Dermis blood vessel endothelial cell (primary cell): ENCODE data around the gene TMEM131L. TPM values are rescaled to one million over a fixed set of nuclear protein-coding genes. Genes with fewer than 3 reads are reported as not detected.
"Not testable (repeated sequence)": the region's sequence is repeated elsewhere in the genome, so short reads cannot be mapped to it uniquely, and the experiment has no call there.

Experiments used
- DNase-seq: peaks from one replicate; pipeline ENCODE4 v3.0.0; 2010
- total RNA-seq: library from RNA; depleted of rRNA; stranded (reverse); fragments of >200 nt; gene quantifications from 2 replicates; pipeline ENCODE4 v1.2.3, GENCODE V29; 2014

TMEM131L gene
- total RNA-seq, 1 donor from 2014 or later = 16.2 TPM

DNA sequence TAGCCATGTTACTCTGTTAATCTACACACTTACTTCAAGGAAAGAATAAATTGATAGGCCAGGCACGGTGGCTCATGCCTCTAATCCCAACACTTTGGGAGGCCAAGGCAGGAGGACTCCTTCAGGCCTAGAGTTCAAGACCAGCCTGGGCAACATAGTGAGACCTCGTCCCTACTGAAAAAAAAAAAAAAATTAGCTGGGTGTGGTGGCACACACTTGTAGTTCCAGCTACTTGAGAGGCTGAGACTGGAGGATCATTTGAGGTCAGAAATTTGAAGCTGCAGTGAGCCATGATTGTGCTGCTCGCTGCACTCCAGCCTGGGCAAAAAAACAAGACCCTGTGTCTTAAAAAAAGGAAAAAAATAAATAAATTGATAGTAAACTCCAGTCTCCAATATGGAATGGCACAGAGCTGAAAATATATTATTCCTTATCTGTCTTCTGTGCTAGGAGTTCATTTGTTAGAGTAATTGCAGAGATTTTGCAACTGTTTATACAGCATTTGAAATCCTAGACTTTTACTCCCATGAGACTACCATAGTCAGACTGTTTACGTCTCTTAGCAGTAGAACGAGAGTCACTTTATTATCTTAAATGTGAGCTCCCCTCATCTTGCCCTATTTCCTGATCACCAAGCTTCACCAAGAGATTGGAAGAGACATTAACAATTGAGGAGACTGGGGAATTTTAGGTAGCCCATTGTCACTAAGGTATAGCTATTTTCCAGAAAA is 18.8 kb upstream of the TMEM131L start:
- no peak for DNase-seq

- DNase-seq = peak; percentile 5
These were observed 18.0 kb upstream of the TMEM131L start for GRCh38 chr4:153448003-153448731.

DNA sequence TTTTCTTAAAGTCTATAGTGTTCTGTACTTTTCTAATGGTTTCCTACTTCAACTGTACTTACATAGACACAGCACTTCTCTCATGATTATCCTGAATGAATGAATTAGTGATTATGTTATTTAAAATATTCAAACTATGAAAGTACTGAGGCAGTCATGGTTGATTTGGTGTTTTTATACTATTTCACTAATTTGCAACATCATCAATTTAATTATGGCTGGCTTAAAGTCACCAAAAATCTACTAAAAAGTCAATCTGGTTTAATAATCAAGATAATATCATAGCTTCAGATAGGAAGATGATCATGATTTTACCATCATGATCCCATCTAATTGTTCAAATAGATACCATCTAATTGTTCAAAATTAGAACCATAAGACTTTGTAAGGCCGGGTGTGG is 16.8 kb upstream of the TMEM131L start:
- DNase-seq = no peak

DNA sequence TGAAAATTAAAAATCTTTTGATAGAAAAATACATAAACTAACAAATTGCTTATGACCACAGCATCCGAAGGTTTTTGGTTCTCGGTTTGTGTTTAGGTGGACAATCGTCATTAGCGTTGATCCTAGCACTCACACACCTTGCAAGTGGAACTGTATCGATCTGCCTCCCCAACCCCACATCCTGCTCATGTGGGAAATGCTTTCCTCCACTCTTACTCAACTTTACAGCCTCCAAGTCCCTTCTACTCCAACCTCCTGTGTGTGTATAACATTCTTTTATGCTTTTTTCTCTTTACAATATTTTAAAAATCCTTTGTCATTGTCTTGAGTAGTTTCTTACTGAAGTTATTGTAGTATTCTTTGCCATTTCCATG is 15.6 kb upstream of the TMEM131L start:
- DNase-seq = no peak

- not testable (repeated sequence) for DNase-seq
These were observed 15.0 kb upstream of the TMEM131L start for GRCh38 chr4:153451145-153451544.

GRCh38 chr4:153451911-153452657 is 14.1 kb upstream of the TMEM131L start:
- no peak for DNase-seq

DNA sequence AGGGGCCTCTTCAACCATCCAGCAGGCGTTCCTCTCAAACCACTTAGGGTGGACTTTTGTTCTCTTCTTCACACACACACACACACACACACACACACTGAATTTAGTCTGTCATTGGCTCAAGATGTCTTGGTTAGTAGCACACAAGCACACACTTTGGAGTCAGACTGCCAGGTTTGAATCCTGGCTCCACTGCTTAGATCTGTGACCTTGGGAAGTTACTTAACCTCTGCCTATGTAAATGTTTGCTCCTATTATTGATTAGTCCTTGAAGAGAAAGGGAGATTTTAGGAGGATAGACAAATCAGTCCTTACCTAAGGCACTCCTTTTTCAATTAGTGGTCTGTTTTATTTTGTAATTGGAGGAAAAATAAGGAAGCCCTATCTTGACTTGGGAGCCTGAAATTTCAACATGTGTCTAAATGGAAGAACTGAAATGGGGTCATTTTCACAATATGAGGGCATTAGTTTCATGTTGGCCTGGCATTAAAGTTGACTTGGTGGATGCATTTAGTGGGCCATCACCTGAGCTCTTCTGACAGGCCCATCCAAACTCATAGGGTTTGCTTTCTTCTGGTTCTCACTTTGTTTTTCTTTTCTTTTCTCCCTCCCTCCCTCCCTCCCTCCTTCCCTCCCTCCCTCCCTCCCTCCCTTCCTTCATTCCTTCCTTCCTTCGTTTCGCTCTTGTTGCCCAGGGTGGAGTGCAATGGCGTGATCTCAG is 13.3 kb upstream of the TMEM131L start:
- no peak for DNase-seq

DNA sequence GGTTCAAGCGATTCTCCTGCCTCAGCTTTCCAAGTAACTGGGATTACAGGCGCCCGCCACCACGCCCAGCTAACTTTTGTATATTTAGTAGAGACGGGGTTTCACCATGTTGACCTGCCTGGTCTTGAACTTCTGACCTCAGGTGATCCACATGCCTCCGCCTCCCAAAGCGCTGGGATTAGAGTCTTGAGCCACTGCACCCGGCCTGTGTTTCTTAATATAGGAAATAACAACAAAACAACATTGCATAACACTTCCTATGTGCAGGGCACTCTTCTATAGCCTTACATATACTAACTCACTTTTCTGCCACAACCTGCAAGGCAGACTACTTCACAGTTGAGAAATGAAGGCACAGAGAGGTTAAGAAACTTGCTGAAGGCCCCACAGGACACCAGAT is 12.8 kb upstream of the TMEM131L start:
- no peak for DNase-seq

GRCh38 chr4:153458969-153459368 is 7.2 kb upstream of the TMEM131L start:
- no peak for DNase-seq

DNA sequence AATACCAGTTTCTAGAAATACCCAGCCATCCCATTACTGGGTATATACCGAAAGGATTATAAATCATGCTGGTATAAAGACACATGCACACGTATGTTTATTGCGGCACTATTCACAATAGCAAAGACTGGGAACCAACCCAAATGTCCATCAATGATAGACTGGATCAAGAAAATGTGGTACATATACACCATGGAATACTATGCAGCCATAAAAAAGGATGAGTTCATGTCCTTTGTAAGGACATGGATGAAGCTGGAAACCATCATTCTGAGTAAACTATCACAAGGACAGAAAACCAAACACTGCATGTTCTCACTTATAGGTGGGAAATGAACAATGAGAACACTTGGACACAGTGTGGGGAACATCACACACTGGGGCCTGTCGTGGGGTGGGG is 4.6 kb upstream of the TMEM131L start:
- DNase-seq = not testable (repeated sequence)

DNA sequence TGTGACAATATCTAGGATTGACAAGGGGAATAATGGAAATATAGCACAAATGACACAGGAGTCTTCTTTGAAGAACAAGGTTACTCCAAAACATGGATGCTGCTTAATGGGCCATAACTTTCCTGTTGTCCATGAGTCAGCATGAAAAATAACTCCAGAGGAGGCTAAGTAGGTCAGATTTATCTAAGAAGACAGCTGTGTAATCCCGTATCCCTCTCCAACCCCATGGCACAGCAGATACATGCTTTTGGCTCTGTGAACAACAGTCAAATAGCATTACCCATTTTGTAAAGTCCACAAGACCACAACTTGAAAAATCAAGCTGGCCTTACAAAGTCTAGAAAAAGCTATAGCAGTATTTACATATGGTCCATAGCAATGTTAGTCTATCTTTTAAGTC is 2.1 kb upstream of the TMEM131L start:
- DNase-seq = peak; percentile 25

DNA sequence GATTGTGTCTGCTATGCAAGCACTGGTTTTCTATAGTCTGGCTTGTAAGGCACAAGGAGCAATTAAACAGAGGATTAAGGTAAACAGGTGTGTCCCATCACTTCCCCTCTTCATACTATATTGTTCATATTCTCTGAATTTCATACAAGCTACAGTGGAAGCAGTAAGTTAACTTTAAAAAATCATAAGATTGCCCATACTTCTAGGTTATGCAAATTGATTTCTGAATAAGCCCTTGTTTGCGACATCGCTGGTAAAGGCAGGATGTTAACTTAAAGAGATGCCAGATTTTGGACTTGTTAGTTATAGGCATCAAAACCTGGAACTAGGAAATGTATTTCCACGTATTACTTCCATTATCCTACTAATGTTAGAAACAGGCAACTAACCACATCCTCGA is 1.0 kb upstream of the TMEM131L start:
- no peak for DNase-seq

GRCh38 chr4:153465615-153466080 is 512 bp upstream of the TMEM131L start:
- peak; percentile 72 for DNase-seq

DNA sequence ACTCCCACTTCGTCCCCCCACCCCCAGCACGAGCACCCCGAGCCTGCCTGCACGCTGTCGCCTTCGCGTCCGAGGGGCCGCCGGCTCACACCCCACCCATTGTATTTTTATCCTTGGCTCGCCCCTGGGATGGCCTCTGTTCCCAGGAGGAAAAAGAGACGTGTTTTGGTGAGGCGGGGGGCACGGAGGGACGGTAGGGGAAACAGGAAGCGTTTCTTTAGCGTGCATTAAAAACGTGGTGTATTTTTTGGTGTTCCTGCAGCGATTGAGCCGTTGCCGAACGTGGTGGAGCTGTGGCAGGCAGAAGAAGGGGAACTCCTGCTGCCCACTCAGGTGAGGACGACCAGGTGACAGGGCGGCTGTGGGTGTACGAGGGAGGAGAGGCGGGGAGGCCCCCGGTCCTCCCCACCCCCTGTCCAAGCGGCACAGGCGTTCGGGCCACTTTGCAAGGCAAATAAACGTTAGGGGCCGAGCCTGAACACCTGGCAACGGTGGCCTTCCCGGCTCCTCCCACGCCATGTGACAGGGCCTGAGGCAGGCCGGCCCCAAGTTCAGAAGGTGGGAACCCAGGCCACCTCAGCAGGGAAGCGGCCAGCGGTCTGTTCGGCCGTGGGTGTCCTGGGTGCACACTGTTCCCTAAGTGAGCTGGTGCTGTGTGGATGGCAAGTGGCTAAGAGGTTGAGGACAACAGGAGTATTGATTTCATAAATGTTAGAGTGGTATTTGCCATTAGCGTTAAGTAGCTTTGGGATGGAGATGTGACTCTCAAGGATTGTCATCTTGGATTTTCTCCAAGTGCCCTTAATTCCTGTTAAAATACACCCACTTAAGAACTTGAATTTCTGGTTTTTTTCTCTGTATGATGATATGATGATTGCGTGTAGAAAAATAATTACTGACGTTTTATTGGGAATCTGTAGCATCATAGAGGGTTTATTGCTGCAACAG is 1.1 kb downstream of the TMEM131L start:
- peak; percentile 38 for DNase-seq

DNA sequence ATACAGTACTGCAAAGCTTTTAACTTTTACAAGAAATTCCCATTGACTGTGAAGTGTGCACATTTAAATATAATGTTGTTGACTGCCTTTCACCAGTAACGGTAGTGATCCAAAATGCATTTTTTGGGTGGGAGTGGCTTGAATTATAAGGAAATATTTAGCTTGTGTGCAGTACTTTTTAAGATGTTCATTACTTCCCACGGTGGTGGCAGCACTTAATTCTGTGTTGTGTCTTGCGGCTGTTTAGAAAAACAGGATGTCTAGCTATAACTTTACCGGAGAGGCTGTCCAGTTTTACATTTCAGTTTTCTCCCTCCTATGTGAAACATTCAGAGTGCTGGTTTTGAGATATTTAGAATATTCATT is 1.7 kb downstream of the TMEM131L start:
- peak; percentile 11 for DNase-seq

DNA sequence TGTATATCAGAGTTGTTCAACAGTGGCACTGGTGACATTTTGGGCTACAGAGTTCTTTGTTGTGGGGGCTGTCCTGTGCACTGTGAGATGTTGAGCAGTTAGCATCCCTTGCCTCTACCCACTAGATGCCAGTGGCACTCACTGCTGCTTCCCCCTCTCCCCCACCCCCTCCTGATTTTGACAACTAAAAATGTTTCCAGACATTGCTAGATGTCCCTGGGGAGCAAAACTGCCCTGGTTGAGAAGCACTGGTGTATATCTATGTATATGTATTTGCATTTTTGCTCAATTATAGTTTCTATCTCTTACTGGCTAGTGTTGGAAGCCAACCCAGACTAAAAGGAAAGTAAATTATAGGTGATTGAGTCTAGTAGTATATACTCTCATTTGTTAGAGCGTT is 2.4 kb downstream of the TMEM131L start:
- no peak for DNase-seq

DNA sequence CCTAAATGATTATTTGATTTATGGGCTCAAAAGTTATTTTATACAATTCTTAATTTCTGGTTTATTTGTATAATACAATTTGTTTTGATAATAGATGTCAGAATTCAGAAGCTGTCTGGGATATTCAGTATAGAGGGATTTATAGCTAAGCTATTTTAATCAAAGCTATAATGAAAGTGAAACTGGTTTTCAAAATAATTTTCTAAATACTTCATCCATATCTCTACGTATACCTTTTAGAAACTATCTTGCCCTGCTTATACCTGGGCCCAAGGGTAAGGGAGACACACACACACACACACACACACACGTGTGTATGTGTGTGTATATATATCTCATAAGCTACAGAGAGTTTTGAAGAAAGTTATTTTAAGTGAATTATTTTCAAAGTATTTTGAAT is 2.9 kb downstream of the TMEM131L start:
- DNase-seq = no peak

DNA sequence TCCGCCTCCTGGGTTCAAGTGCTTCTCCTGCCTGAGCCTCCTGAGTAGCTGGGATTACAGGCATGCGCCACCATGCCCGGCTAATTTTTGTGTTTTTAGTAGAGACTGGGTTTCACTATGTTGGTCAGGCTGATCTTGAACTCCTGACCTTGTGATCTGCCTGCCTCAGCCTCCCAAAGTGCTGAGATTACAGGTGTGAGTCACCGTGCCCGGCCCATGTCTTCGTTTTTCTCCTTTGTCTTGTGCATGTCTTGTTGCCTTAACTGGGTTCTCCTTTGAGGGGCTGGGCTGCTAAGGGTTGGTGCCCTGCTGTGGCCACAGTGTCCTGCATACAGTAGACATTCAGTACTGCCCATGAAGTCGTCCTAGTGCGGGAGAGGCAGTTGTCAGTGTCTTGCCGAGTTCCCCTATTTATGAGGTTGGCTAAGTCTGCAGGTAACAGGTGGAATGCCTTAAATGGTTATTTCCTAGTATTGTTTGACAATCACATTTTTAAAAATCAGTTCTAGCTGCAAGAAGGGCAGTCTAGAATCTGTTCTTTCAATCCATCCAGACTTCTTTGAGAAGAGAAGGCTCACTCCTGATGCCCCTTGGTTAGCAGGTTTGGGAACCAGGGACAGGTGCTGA is 5.0 kb downstream of the TMEM131L start:
- not testable (repeated sequence) for DNase-seq

GRCh38 chr4:153471698-153472093 is 5.5 kb downstream of the TMEM131L start:
- no peak for DNase-seq

DNA sequence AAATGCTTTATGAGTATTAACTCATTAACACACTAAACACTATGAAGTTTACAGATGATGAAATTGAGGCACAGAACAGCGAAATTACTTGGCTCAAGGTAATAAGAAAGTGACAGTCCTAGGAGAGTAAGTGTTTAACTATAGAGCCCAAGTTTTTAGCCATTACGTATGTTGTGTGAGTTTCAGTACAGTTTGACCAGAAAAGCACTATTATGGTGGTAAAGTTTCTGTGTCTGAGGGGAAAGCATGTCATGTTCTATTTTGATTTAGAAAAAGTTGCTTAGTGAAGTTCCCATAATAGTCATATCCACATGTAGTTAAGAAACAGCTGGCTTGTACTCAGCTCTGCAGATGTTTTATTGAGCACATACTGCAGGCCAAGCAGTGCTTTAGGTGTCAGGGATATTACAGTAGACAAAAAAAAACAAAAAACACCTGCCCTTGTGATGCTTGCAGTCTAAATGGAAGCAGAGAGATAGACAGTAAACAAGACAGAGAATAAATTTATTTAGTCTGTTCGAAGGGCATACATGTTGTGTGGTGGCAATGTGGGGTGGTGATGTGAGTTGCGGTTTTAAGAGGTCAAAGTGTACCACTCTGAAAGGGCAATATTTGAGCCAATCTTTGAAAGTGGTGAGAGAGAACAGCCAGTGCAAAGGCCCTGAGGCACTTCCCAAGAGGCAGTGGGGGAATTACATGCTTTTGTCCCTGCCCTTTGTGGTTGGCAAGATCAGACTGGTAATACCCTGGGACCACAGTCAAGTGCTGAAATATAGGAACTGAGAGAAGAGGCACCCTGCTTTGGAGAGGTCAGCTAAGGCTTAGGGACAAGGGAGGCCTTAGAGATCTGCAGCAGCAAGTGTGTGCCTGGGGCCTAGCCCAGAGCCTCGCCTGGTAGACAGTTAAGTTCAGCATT is 6.2 kb downstream of the TMEM131L start:
- no peak for DNase-seq
